T-helper 1 cell treated with Interleukin-12 subunit alpha and Interleukin-12 subunit beta and Interleukin-4 antibody, amounts not matched to agents 30 ng/mL and 1 ng/mL, for 36 hours (primary cell): Measurements from ENCODE around the gene MFAP5. TPM values are rescaled to one million over a fixed set of nuclear protein-coding genes. Genes with fewer than 3 reads are reported as not detected.
"Not testable (repeated sequence)": the region's sequence is repeated elsewhere in the genome, so short reads cannot be mapped to it uniquely, and the experiment has no call there.

Experiments used
- intact Hi-C: fragments of 100-400 bp; cut with micrococcal nuclease; formaldehyde crosslinking; loops from one replicate; pipeline ENCODE4 v1.15.1; 2024
- total RNA-seq: library from RNA; stranded (reverse); gene quantifications from 2 replicates; pipeline ENCODE4 v1.2.3, GENCODE V29; 2022

The MFAP5 gene
- total RNA-seq, 1 donor from 2014 or later, result not detected

DNA sequence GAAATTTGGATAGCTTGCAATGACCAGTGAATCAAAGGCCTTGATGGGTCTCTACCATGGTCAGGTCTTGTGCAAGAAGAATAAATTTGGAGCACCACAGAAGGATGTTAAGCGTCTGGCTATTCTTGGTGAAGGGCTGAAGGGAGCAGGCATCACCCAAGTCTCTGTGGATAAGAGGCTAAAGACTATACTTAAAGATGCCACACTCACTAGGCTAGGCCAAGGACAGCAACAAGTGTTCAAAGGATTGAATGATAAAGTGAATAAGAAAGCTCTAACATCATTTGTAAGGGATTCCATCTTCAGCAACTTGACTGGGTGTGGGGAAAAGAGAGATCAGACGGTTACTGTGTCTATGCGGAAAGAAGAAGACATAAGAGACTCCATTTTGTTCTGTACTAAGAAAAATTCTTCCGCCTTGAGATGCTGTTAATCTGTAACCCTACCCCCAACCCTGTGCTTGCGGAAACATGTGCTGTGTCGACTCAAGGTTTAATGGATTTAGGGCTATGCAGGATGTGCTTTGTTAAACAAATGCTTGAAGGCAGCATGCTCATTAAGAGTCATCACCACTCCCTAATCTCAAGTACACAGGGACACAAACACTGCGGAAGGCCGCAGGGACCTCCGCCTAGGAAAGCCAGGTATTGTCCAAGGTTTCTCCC is 27.2 kb downstream of the MFAP5 start:
- intact Hi-C loops, result not testable (repeated sequence)

DNA sequence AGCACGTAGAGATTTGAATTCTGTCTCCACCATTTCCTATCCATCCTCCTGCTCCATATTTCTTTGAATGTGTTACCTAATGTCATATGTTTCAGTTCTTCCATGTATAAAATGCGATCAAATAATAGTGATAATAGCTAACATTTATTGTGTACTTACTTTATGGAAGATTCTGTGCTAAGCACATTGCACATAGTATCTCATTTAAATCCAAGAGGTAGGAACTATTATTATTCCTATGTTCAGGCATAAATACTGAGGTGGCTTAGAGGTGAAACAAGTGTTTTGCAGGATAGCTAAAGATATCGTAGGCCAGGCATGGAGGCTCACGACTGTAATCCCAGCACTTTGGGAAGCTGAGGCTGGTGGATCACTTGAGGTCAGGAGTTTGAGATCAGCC is 32.5 kb downstream of the MFAP5 start:
- intact Hi-C loops, result no loop called here

DNA sequence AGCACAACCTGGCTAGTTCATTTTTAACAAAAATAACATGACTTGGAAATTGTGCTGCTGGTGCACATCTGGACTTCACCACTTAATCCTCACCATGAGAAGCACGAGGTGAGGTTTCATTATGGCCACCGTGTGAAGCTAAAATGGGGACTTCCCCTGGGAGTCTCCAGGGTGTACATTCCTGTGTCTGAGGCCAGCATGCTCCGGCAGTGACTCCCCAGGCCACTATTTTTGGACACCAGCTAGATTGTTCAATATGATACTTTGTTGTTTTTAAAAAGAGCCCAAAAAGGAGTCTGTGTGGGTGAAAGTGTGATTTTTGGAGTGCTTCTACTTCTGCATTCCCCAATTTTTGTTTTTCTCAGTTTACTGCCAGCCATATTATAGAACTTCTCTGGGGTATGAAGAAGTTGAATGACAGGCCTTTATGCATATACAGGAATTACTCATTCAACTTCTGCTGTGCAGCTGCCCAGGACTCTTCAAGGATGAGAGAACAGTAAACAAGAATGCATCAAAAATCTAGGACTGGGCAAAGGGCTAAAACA is 33.1 kb downstream of the MFAP5 start:
- intact Hi-C loops, result no loop called here

DNA sequence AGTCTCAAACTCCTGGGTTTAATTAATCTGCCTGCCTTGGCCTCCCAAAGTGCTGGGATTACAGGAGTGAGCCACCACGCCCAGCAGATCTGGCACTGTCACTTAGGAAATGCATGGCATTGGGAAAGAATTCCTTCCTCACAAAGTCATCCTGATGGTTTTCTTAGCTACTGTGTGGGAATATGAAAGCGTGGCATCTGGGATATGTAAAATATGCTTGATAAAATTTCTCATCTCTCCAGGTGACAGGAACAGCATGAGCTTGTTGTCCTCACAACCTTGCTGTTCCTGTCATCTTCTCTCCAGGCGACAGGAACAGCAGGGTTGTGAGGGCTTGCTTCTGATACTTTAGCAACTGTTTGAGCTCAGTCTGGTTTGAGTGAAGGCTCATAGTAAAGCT is 33.9 kb downstream of the MFAP5 start:
- intact Hi-C loops, result no loop called here

DNA sequence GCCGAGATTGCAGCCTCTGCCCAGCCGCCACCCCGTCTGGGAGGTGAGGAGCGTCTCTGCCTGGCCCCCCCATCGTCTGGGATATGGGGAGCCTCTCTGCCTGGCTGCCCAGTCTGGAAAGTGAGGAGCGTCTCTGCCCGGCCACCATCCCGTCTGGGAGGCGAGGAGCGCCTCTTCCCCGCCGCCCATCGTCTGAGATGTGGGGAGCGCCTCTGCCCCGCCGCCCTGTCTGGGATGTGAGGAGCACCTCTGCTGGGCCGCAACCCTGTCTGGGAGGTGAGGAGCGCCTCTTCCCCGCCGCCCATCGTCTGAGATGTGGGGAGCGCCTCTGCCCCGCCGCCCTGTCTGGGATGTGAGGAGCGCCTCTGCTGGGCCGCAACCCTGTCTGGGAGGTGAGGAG is 37.9 kb downstream of the MFAP5 start:
- intact Hi-C loops, result not testable (repeated sequence)

DNA sequence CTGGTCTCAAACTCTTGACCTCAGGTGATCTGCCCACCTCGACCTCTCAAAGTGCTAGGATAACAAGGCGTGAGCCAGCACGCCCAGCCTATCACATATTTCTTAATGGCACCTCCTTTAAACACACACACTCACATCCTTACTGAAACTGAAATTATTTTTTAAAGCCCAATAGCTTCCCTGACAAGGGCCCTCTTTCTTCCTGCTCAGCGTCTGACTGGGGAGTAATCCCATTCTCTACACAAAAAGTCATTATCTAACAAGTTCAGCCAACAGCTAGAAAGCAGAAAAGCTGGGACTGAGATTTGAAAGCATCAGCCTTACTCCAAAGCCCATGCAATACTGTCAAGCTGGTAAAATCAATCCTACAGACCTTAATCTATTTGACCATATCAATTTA is 40.0 kb downstream of the MFAP5 start:
- intact Hi-C loops, result no loop called here

DNA sequence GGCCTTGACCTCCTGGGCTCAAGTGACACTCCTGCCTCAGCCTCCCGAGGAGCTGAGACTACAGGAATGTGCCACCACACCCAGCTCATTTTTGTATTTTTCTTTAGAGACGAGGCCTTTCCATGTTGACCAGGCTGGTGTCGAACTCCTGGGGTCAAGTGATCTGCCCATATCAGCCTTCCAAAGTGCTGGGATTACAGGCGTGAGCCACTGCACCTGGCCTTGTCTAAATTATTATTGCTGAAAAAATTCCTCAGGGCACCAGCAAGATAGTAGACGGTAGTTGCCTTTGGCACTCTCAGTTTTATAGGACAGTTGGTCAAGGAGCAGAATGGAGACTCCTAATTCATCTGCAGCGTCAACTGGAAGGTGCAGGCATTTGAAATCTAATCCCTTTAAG is 47.4 kb downstream of the MFAP5 start:
- intact Hi-C loops, result no loop called here

DNA sequence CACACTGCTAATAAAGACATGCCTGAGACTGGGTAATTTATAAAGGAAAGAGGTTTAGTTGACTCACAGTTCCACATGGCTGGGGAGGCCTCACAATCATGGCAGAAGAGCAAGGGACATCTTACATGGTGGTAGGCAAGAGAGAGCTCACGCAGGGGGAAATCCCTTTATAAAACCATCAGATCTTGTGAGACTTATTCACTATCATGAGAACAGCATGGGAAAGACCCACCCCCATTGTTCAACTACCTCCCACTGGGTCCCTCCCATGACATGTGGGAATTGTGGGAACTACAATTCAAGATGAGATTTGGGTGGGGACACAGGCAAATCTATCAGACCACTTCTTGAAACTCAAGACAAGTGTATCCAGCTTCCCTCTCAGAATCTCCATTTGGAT is 48.7 kb downstream of the MFAP5 start:
- intact Hi-C loops, result not testable (repeated sequence)

DNA sequence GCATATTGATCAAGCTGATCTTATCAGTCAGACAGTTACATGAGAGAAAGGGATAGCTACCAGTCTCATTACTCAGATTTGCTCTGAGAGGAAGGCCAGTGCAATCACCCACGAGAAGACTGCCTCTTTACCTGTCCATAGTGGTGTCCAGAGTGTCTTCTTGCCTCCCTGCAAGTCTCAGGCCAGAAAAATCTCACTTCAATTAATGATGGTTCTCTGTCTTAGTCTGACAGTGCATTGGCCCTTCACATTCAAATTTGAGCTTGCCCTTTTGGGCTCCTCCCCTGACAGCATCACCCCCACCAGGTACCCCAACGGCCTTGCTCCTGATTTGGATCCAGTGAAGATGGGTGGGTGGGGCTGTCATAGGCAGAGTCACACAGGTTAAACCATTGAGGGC is 50.0 kb downstream of the MFAP5 start, which contains the start of gene AICDA:
AICDA (minus strand) TSS at position 231 of the 400 bp plus-strand sequence; CDS start at position 139, 92 bp downstream.
- intact Hi-C loops, result no loop called here

DNA sequence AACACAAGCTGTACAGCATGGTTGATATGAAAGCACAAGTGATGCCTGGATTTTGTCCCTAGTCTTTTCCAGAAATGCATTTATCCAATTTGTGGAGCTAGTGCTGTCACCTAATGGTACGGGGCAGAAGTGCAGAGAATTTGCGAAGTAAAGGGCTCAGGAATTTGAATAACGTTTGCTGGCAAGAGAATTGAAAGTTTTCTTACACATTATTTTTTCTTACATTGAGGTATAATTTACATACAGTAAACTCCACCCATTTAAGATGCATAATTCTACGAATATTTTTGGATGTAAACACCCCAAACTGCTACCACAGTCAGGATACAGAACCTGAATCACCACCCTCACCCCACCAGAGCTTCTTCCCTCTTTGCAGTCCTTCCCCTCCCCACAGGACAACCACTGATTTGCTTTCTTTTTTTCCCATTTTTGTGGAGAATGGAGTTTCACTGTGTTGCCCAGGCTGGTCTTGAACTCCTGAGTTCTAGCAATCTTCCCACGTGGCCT is 53.5 kb downstream of the MFAP5 start:
- intact Hi-C loops, result loop anchor here (1.0 kb wide), 1 partner anchor 65 kb away; no protein-coding TSS in a partner anchor

DNA sequence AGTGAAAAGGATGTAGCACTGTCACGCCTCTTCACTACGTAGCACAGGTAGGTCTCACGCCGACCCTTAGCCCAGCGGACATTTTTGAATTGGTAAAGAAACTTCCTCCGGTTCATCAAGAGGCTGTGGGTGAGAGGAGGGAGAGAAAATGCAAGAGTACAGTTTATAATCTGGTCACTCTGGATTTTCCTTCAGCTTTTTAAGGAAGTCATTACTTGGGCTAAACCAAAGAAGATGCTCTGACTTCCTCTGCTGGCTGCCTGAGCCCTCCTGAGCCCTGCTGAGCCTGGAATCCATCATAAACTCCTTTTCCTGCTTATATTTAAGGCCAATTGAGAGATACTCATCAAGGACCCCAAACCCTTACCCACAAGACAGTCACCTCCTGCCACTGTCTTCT is 55.7 kb downstream of the MFAP5 start:
- intact Hi-C loops, result no loop called here

DNA sequence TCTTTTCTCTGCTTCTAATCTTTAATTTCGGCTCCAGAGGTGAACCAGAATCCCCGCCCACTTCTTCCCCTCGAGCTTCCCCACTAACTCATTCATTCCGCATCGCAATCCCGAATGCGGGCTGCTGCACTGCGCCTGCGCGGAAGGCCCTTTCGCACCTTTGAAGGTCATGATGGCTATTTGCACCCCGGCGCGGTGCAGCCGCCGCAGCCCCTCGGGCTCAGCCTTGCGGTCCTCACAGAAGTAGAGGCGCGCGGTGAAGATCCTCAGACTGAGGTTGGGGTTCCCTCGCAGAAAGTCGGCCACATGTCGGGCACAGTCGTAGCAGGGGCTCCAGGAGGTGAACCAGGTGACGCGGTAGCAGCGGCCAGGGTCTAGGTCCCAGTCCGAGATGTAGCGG is 57.6 kb downstream of the MFAP5 start:
- intact Hi-C loops, result no loop called here

DNA sequence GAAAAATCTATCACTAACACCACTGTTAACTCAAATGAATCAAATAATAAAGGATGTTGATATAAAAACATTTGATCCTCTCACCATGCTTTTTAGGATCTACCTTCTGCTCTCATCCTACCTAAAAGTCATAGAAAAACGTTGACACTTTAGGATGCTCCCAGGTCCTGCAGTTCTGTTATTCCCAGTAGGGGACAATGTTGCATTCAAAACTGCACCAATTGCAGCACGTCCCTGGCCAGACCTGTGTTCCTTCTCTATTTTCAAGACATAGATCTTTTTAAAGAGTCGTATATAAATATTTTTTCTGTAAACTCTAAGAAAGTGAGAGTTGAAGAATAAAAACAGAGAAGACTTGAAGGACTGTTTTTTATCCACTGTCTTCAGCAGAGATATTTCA is 58.8 kb downstream of the MFAP5 start:
- intact Hi-C loops, result no loop called here

DNA sequence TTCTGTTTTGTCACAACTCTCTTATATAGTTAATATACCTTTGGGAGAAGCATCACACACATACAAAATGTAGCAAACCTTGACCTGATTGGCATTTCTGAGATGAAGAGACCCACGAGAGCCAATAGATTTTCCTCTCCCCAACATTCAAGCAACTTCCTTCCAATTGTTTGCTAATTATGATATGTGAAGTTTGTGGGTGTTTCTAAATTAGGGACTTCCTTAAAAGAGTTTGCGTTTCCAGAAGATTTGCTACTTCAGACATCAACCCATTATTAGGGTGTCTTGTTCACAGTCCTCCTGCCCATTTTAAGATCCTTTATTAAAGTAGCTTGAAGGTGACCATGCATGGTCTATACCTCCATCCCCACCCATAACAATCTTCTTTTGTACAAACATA is 59.3 kb downstream of the MFAP5 start:
- intact Hi-C loops, result no loop called here

DNA sequence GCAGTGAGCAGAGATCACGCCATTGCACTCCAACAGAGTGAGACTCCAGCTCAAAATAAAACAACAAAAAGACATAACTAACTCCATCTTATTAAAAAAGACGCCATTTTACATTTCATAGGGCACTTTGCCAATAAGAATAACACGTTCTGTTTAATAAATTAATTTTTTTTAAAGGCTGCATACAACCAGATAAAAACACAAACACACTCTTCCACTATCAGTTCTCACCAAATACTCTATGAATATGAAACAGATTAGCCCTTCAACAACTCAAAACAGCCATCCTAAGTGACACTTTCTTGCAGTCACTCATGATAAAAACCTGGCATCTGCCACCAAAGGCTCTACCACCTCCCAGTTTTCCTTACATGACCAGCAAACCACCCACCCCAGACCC is 66.1 kb downstream of the MFAP5 start:
- intact Hi-C loops, result no loop called here

Other genes starting within 250 kb of the MFAP5 start
- gene CLEC6A, start 206.9 kb downstream of the MFAP5 start, total RNA-seq, result not detected in 2 replicates
- not detected in 2 replicates for gene CLEC4D, start 149.3 kb downstream of the MFAP5 start, total RNA-seq
- gene CLEC4E, start 121.9 kb downstream of the MFAP5 start, total RNA-seq, result not detected in 2 replicates
- gene AICDA, start 50.0 kb downstream of the MFAP5 start, total RNA-seq, result 0.17 TPM in 1 of 2 replicates, not detected in the other
- 0.56 and 0.83 TPM in 2 replicates for gene RIMKLB, start 35.2 kb upstream of the MFAP5 start, total RNA-seq
- not detected in 2 replicates for gene A2ML1, start 159.8 kb upstream of the MFAP5 start, total RNA-seq